ENCODE measurements around the gene JAKMIP2.
"Not testable (repeated sequence)": the region's sequence is repeated elsewhere in the genome, so short reads cannot be mapped to it uniquely, and the experiment has no call there.

Gene JAKMIP2

GRCh38 chr5:147557876-147558745, 224.4 kb downstream of the JAKMIP2 start:
- DNase-seq (ENCODE audit: low spot score) = no peak

GRCh38 chr5:147555176-147555575, 227.4 kb downstream of the JAKMIP2 start:
- no peak for DNase-seq (ENCODE audit: low spot score)

- no peak for DNase-seq (ENCODE audit: low spot score)
These were observed 228.2 kb downstream of the JAKMIP2 start for GRCh38 chr5:147554261-147554817.

- DNase-seq (ENCODE audit: low spot score) = not testable (repeated sequence)
These were observed 228.7 kb downstream of the JAKMIP2 start for GRCh38 chr5:147553817-147554216.

- DNase-seq (ENCODE audit: low spot score) = no peak
These were observed 229.6 kb downstream of the JAKMIP2 start for GRCh38 chr5:147552897-147553296.

- DNase-seq (ENCODE audit: low spot score) = no peak
These were observed 230.9 kb downstream of the JAKMIP2 start for GRCh38 chr5:147551677-147552076.

GRCh38 chr5:147547730-147548129, 234.8 kb downstream of the JAKMIP2 start:
- DNase-seq (ENCODE audit: low spot score) = no peak

- DNase-seq (ENCODE audit: low spot score) = no peak
These were observed 238.0 kb downstream of the JAKMIP2 start for GRCh38 chr5:147544556-147544955.

GRCh38 chr5:147539053-147539452, 243.5 kb downstream of the JAKMIP2 start:
- no peak for DNase-seq (ENCODE audit: low spot score)

- no peak for DNase-seq (ENCODE audit: low spot score)
These were observed 244.3 kb downstream of the JAKMIP2 start for GRCh38 chr5:147538236-147538635.

Measured in CD4-positive, alpha-beta T cell treated with Interleukin-2 at 100 ng/mL for 4 hours (primary cell).